T-helper 2 cell treated with Interferon-gamma antibody and Interleukin-4, amounts not matched to agents 5 μg/mL and 100 μg/mL, for 36 hours (primary cell): ENCODE data around the gene DIAPH3.

Experiments
- DNase-seq: peaks from one replicate; pipeline ENCODE4 v3.0.0; 2021; ENCODE audit warnings: low spot score
- H3K27ac Mint-ChIP-seq: one replicate; pipeline ENCODE4 v1.8.0; 2021; ENCODE audit warnings: mild to moderate bottlenecking, mixed read lengths
- H3K27me3 Mint-ChIP-seq: one replicate; pipeline ENCODE4 v1.8.0; 2021; ENCODE audit warnings: low read depth, mixed read lengths
- H3K36me3 Mint-ChIP-seq: one replicate; pipeline ENCODE4 v1.8.0; 2021; ENCODE audit warnings: low read depth, mixed read lengths
- H3K4me1 Mint-ChIP-seq: one replicate; pipeline ENCODE4 v1.8.0; 2021; ENCODE audit warnings: low read depth, mixed read lengths
- H3K4me3 Mint-ChIP-seq: one replicate; pipeline ENCODE4 v1.8.0; 2022; ENCODE audit warnings: mild to moderate bottlenecking, moderate library complexity, mixed read lengths
- H3K9me3 Mint-ChIP-seq: one replicate; pipeline ENCODE4 v1.8.0; 2021; ENCODE audit warnings: mixed read lengths

Gene DIAPH3

DNA sequence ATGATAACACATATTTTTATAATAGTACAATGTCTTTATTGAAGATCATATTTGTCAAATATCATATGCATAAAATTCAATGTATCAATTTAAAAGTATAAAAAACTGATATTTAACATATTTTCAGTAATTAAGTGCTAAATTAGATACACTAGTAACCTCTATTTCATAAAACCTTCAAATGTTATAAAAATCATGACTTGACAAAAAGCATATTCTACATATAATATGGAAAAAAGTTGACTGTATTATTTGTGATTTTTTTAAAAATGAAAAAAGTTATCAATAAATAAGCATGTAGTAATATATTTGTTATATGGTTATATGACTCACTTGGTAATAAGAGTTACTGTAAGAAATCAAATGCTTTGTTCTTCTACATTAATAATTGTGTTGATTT, 356.9 kb downstream of the DIAPH3 start:
- Mint-ChIP-seq H3K27ac (no peak overlapping the region), H3K4me3 (no peak overlapping the region), H3K9me3 (no peaks in the 10 kb centered on the region), H3K4me1 (no peaks in the 10 kb centered on the region), H3K36me3 (no peaks in the 10 kb centered on the region), H3K27me3 (no peaks in the 10 kb centered on the region)
- DNase-seq: no peak

DNA sequence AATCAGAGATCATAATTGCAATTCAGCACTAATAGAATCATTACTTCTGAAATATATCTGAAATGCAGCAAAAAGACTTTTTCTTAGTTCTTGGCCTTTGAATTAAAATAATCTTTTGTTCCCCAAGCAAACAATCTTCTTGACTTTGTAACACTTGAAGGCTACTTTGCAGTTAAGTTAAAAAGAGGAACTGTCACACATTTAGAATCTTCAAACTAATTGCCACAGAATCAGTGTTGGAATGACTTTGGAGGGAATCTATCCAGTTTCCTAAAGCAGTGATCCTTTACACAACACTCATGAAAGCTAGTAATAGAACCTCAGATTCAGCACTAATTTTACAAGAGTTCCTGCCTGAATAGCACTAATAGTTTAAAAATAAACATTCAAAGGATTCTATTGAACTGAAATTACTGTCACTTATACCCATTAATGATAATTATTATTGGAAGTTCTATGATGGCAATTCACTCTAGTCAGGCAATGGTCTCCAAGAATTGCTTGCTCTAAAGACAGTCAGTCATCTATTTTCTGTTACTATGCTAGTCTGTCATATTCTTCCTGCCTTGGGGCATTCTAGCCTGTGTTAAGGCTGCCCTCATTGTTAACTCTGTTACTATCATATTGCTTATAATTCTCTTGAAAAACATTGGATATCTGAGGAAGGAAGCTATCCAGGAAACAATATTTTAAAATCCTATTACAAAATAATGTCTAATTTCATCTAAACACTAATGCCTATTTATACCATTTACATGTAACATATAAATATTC, 362.4 kb downstream of the DIAPH3 start:
- Mint-ChIP-seq H3K4me1 (no peaks in the 10 kb centered on the region), H3K27me3 (no peaks in the 10 kb centered on the region), H3K4me3 (no peak overlapping the region), H3K27ac (no peak overlapping the region), H3K9me3 (no peaks in the 10 kb centered on the region), H3K36me3 (no peaks in the 10 kb centered on the region)
- no peak for DNase-seq

DNA sequence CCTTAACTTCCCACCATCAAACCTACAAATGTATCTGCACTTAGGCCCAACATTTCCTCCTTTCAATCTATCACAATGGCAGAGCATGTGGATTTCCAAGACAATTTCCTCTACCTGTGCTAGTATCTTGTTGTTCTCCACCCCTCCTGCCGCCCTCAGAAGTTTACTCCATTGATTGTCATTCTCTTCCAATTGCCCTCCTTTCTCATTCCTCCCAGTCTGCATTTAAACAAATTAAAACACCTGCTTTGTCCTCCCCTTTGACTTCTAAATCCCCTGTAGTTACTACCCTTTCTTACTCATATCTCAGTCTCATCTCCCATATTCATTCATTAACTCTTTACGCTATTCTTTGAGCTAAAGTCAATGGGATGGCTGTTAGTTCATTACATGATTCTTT, 370.6 kb downstream of the DIAPH3 start:
- Mint-ChIP-seq H3K9me3 (no peaks in the 10 kb centered on the region), H3K4me3 (no peak overlapping the region), H3K27me3 (no peaks in the 10 kb centered on the region), H3K36me3 (no peaks in the 10 kb centered on the region), H3K27ac (no peak overlapping the region), H3K4me1 (no peaks in the 10 kb centered on the region)
- no peak for DNase-seq

DNA sequence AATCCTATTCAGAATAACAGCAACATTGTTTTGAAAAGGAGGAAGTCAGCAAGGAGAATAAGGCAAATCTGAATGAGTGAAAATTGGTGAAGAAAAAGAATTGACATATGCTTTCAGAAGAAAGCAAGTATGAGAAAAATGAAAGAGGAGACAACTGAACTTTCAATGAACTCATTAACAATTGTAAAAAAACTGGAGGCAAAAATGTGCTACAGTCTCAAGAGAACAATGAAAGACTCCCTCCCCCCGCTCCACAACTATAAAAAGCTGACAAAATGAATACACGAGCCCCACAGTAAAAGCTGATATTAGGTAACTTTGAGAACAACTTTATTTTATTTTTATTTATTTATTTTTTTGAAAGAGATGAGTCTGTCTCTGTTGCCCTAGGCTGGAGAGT, 373.1 kb downstream of the DIAPH3 start:
- DNase-seq: no peak
- H3K36me3 Mint-ChIP-seq: no peaks in the 10 kb centered on the region
- no peaks in the 10 kb centered on the region for H3K27me3 Mint-ChIP-seq
- H3K9me3 Mint-ChIP-seq: no peaks in the 10 kb centered on the region
- no peak overlapping the region for H3K4me3 Mint-ChIP-seq
- H3K4me1 Mint-ChIP-seq: no peaks in the 10 kb centered on the region
- no peak overlapping the region for H3K27ac Mint-ChIP-seq

DNA sequence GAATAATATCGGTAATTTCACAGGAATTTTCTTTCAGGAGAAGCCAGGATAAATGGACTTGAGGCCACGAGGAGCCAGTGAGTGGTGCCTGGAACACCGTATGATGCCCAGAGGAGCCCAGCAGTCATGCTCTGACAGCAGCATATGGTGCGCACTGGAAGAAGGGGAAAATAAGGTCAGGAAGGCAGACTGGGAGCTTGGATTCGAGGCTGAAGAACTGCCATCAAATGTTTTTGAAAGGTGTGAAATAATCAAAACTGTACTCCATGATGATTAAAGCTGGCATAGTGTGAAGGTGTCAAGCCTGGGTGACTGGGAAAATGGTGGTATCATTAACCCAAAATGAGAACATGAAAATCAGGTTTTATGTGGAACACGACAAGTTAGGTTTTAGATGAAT, 374.2 kb downstream of the DIAPH3 start:
- Mint-ChIP-seq H3K27me3 (no peaks in the 10 kb centered on the region), H3K4me3 (no peak overlapping the region), H3K9me3 (no peaks in the 10 kb centered on the region), H3K4me1 (no peaks in the 10 kb centered on the region), H3K36me3 (no peaks in the 10 kb centered on the region), H3K27ac (no peak overlapping the region)
- no peak for DNase-seq

DNA sequence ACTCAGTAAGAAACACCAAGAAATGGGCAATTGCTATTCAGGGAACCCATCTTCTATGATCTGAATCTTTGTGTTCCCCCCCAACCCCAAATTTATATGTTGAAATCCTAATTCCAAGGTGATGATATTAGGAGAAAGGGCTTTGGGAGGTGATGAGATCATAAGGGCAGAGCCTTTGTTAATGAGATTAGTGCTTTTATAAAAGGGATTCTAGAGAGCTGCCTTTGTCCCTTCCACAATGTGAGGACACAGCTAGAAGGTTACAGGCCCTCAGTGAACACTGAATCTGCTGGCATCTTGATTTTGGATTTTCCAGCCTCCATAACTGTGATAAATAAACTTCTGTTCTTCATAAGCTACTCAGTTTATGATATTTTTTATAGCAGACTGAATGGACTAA, 376.0 kb downstream of the DIAPH3 start:
- H3K36me3 Mint-ChIP-seq: no peaks in the 10 kb centered on the region
- no peaks in the 10 kb centered on the region for H3K4me1 Mint-ChIP-seq
- H3K9me3 Mint-ChIP-seq: no peaks in the 10 kb centered on the region
- H3K4me3 Mint-ChIP-seq: no peak overlapping the region
- H3K27me3 Mint-ChIP-seq: no peaks in the 10 kb centered on the region
- H3K27ac Mint-ChIP-seq: no peak overlapping the region
- DNase-seq: no peak

DNA sequence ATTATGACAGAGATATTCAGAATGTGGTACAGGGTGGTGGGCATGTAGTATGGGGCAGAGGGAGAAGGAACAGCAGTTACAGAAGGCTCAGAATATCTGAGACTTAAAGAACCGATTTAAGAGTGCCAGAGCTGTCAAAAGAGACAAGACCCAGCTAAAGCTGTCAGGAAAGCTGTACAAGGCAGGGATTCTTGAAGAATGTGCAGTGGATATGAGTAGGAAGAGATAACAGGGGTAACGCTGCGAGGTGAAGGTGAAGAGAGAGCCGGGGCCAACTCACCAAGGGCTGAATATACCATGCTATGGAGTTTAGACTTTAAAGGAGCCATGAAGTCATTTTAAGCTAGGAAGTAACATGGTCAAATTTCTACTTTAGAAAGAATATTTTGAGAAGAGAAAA, 381.0 kb downstream of the DIAPH3 start:
- Mint-ChIP-seq H3K36me3 (no peaks in the 10 kb centered on the region), H3K9me3 (no peaks in the 10 kb centered on the region), H3K27me3 (no peaks in the 10 kb centered on the region), H3K27ac (no peak overlapping the region), H3K4me1 (no peaks in the 10 kb centered on the region), H3K4me3 (no peak overlapping the region)
- DNase-seq: no peak

DNA sequence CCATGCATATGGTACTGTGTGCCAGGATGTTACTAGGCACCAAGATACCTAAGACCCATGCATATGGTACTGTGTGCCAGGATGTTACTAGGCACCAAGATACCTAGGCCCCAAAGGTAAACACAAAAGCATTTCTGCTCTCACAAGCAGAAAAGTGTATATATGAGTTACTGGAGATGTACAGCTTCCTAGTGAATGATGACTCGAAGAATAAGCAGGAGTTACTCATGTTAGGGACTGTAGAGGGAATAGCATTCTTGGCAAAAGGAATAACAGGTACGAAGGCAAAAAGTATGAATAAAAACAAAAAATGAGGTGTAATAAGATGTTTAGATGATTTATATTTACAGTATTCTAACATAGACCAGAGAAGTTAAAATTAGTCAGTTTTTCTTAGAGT, 383.7 kb downstream of the DIAPH3 start:
- no peaks in the 10 kb centered on the region for H3K36me3 Mint-ChIP-seq
- H3K9me3 Mint-ChIP-seq: no peaks in the 10 kb centered on the region
- no peak overlapping the region for H3K27ac Mint-ChIP-seq
- H3K4me3 Mint-ChIP-seq: no peak overlapping the region
- no peaks in the 10 kb centered on the region for H3K4me1 Mint-ChIP-seq
- H3K27me3 Mint-ChIP-seq: no peaks in the 10 kb centered on the region
- no peak for DNase-seq

DNA sequence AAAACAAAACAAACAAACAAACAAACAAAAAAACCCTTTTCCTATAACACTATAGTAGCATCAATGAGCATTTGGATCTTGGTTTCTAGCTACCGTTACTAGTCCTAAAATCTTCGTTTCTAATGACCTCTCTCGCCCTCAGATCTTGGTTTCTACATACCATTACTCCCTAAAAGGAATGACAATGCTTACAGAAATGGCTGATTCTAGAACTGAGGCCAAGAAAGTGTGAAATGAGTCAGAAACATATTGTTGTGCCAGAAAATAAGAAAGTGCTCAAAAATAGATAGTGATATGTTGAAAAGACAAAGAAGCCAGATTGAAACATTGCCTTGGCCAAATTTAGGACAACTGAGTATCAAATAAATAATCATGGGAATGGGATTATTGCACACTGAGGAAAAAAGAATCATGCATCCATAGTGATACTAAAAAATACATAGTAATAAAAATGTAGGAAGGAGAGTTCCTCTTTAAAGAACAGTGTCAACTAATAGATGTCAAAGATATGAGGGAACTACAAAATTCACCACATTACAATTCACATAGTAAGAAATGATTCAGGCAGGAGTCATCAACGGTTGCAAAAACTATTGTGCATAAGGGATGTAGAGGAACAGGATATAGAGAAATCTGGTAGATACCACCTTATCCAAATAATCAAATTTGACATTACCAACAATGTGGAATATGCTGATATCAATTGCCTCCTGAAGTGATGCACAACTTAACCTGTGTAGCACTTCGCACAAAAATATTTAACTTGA, 386.6 kb downstream of the DIAPH3 start:
- DNase-seq: no peak
- no peak overlapping the region for H3K4me3 Mint-ChIP-seq
- H3K9me3 Mint-ChIP-seq: no peaks in the 10 kb centered on the region
- H3K27me3 Mint-ChIP-seq: no peaks in the 10 kb centered on the region
- no peaks in the 10 kb centered on the region for H3K36me3 Mint-ChIP-seq
- no peaks in the 10 kb centered on the region for H3K4me1 Mint-ChIP-seq
- H3K27ac Mint-ChIP-seq: no peak overlapping the region

DNA sequence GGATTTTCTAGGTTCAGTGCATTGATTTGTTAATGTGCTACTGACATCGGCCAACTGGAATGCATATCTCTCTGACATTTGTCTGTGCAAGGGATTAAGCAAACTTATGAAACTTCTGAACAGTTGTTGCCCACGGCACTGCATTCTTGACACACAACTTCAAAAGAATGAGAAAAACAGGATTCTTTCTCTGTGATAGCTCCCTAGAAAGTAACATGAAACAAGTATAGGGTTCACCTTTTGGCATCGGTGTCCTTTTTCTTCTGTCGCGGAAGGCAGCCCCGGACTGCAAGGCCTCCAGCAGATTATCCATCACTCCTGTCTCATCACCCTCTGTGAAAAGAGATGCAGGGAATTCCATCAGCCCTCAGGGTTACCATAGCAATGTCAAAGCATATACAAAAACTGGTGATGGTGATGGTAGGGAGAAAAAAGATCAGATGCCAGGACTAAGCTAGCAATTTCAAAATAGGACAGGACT, 389.2 kb downstream of the DIAPH3 start:
- DNase-seq: no peak
- no peak overlapping the region for H3K27ac Mint-ChIP-seq
- no peaks in the 10 kb centered on the region for H3K4me1 Mint-ChIP-seq
- no peak overlapping the region for H3K4me3 Mint-ChIP-seq
- H3K36me3 Mint-ChIP-seq: no peaks in the 10 kb centered on the region
- H3K27me3 Mint-ChIP-seq: no peaks in the 10 kb centered on the region
- H3K9me3 Mint-ChIP-seq: no peaks in the 10 kb centered on the region

DNA sequence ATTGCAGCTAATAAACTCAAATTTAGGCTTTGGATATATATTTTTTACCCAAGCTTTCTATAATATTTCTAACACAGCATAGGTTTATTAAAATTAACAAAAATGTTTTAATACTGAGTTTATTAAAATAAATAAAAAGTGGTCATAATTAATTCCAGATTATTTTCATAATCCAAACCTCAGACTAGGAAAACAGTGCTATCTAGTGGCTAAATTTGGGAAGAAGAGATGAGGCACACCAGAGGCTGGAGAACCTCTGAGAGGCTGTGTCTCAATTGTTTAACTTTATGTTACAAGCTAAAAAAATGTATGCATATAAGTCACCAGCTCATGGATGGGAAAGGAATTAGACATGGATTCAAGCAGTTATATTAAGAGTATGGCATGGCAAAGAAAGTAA, 392.5 kb downstream of the DIAPH3 start:
- H3K36me3 Mint-ChIP-seq: no peaks in the 10 kb centered on the region
- no peak overlapping the region for H3K27ac Mint-ChIP-seq
- no peak overlapping the region for H3K4me3 Mint-ChIP-seq

DNA sequence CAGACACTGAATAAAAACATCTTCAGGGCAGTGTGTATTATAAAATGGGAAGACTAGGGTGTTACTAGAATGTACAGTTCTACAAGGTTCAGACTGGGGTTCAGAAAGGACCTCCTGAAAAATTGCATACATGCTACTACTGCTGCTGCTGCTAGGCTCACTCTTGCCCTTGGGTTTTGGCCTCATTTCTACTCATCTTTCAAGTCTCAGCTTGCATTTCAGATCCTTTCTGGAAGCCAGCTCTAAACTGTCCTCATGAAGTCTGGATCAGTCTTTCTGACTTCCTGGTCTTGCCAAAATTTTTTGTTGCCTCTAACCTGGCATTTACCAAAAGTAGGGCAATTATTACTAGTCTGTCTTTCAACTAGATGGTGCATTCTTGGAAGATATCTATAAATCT, 393.3 kb downstream of the DIAPH3 start:
- Mint-ChIP-seq H3K27ac (no peak overlapping the region), H3K36me3 (no peaks in the 10 kb centered on the region), H3K4me1 (peaks cover 2% of the 10 kb centered on the region)

More for the DNA sequence above, 392.5 kb downstream of the DIAPH3 start:
- H3K27me3 Mint-ChIP-seq: no peaks in the 10 kb centered on the region
- DNase-seq: no peak
- H3K9me3 Mint-ChIP-seq: no peaks in the 10 kb centered on the region
- H3K4me1 Mint-ChIP-seq: peaks cover 2% of the 10 kb centered on the region

DNA sequence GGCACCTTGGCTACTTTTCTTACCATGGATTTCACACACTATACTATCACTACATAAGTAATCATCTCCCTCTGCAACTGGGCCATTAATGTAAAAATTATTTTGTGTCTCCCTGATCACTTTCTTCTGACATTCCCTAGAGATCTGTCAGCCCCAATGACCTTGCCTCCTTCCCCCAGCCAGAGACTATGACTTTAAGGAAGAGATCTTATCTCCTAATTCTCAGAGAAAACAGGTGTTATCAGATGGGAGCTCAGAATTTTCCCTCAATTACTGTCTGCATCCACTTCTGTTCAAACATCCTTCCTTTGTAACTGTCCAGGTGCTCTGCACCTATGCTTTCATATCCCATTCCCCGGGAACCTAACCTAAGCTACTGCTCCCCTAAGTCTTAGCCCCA, 397.5 kb downstream of the DIAPH3 start:
- H3K27ac Mint-ChIP-seq: no peak overlapping the region
- peaks cover 2% of the 10 kb centered on the region for H3K4me1 Mint-ChIP-seq
- H3K9me3 Mint-ChIP-seq: no peaks in the 10 kb centered on the region
- no peak overlapping the region for H3K4me3 Mint-ChIP-seq
- H3K36me3 Mint-ChIP-seq: no peaks in the 10 kb centered on the region
- no peaks in the 10 kb centered on the region for H3K27me3 Mint-ChIP-seq
- no peak for DNase-seq

More for the DNA sequence above, 393.3 kb downstream of the DIAPH3 start:
- no peaks in the 10 kb centered on the region for H3K27me3 Mint-ChIP-seq
- H3K4me3 Mint-ChIP-seq: no peak overlapping the region
- H3K9me3 Mint-ChIP-seq: no peaks in the 10 kb centered on the region
- DNase-seq: no peak

DNA sequence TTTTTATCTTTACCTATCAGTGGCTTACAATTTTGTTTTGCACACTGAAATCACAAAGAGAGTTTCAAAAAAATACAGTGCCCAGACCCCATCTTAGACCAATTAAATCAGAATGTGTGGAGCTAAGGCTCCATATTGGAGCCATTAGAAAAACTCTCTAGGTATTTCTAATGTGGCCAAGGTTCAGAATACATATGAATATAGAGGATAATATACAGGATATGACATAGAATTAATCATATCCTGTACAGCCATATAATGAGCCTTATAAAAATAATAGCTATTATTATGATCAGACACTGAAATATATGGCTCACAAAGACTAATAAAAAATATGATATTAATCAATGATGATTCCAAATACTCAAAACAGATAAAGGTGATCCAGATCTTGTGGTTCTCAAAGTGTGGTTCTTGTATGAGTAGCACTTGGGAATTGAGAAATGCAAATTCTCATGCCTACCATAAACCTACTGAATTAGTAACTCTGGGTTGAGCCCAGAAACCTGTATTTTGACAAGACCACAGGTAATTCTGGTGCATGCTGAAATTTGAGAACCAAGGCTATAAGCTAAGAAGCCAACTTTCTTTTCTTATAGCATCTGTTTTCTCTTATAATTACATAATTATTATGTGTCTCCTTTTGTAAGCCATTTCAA, 408.0 kb downstream of the DIAPH3 start:
- no peak for DNase-seq

More for the DNA sequence above, 408.0 kb downstream of the DIAPH3 start:
- Mint-ChIP-seq H3K9me3 (no peaks in the 10 kb centered on the region), H3K4me1 (no peaks in the 10 kb centered on the region), H3K27ac (no peak overlapping the region), H3K27me3 (no peaks in the 10 kb centered on the region), H3K36me3 (no peaks in the 10 kb centered on the region), H3K4me3 (no peak overlapping the region)
